Kidney (tissue), 14 donors: ENCODE data around the gene CPT1A. TPM values are rescaled to one million over a fixed set of nuclear protein-coding genes. Genes with fewer than 3 reads are reported as not detected.
A peak's percentile ranks its signal among the peaks of the same experiment; 100 is the strongest.

Source experiments
- DNase-seq, 5 donors: peaks; one replicate each; pipeline ENCODE4 v3.0.0-alpha.2; 2013 to 2020
- FAIRE-seq: peaks from 2 replicates; lab custom pipeline; 2012; peaks lifted over from hg19 to GRCh38; lab: Jason Lieb, UNC
- H3K27ac ChIP-seq, 2 donors: one replicate each; pipeline ENCODE4 v1.7.0; 2013; ENCODE audit warnings: low read depth in 2 of 2, low read length in 2 of 2, inconsistent platforms in 1 of 2
- H3K27me3 ChIP-seq: one replicate; pipeline ENCODE4 v1.7.1; 2013; ENCODE audit warnings: low read length, inconsistent platforms; ENCODE audit not compliant: control insufficient read depth, insufficient read depth
- H3K36me3 ChIP-seq, 3 donors: one replicate each; pipeline versions ENCODE4 v1.7.0 to v1.7.1; 2013; ENCODE audit warnings: low read length in 3 of 3, control low read depth in 1 of 3, inconsistent platforms in 1 of 3; ENCODE audit not compliant: insufficient read depth in 3 of 3, control insufficient read depth in 2 of 3
- H3K4me1 ChIP-seq, 3 donors: one replicate each; pipeline versions ENCODE4 v1.7.0 to v1.7.1; 2013; ENCODE audit warnings: low read length in 3 of 3, inconsistent platforms in 1 of 3, low read depth in 1 of 3; ENCODE audit not compliant: control insufficient read depth in 2 of 3, insufficient read depth in 2 of 3
- H3K4me3 ChIP-seq, 3 donors: one replicate each; pipeline versions ENCODE4 v1.7.0 to v1.8.1; 2013; ENCODE audit warnings: low read length in 3 of 3, control low read depth in 1 of 3, inconsistent platforms in 1 of 3
- H3K9ac ChIP-seq, 3 donors: one replicate each; pipeline versions ENCODE4 v1.7.0 to v1.7.1; 2013; ENCODE audit warnings: low read length in 3 of 3, control low read depth in 1 of 3, inconsistent platforms in 1 of 3
- H3K9me3 ChIP-seq, 3 donors: one replicate each; pipeline versions ENCODE4 v1.7.0 to v1.7.1; 2013; ENCODE audit warnings: low read length in 3 of 3, control low read depth in 1 of 3, inconsistent platforms in 1 of 3; ENCODE audit not compliant: control insufficient read depth in 2 of 3, insufficient read depth in 1 of 3
- CTCF ChIP-seq: IDR thresholded peaks from 3 replicates; pipeline ENCODE4 v1.5.1; 2012; ENCODE audit warnings: mild to moderate bottlenecking, moderate library complexity, borderline replicate concordance; ENCODE audit not compliant: insufficient read depth; ENCODE audit errors: extremely low read depth
- intact Hi-C: fragments of 100-400 bp; cut with DNase I; formaldehyde crosslinking; loops from one replicate; pipeline ENCODE4 v1.11.1; 2022
- polyA plus RNA-seq: library from polyadenylated mRNA; stranded (reverse); fragments of 350-450 nt; fragmentation: Illumina TruSeq; extraction: RNeasy Lipid Tissue Mini Kit (QIAGEN cat#74804); gene quantifications from one replicate; pipeline ENCODE4 v1.2.3, GENCODE V29; 2014; ENCODE audit warnings: low read depth, low replicate concordance; ENCODE audit not compliant: insufficient read depth
- total RNA-seq: library from RNA; stranded (reverse); fragmentation: NEBNext Ultra II Directional; extraction: Animal tissue kit (Norgen Biotek cat#: 25700); gene quantifications from one replicate; pipeline ENCODE4 v1.2.1, GENCODE V29; 2021
- donor health status: control.
- donor health status: control.
- donor health status: control.
- donor health status: control.
- donor health status: control.
- donor health status: DM: yes; HTN: yes; CAD: no.
- donor health status: Normal renal cell carcinoma (clear cell type).

Gene CPT1A
- total and polyA plus RNA-seq, 2 donors from 2014 or later, result 51.3 to 61.5 TPM

DNA sequence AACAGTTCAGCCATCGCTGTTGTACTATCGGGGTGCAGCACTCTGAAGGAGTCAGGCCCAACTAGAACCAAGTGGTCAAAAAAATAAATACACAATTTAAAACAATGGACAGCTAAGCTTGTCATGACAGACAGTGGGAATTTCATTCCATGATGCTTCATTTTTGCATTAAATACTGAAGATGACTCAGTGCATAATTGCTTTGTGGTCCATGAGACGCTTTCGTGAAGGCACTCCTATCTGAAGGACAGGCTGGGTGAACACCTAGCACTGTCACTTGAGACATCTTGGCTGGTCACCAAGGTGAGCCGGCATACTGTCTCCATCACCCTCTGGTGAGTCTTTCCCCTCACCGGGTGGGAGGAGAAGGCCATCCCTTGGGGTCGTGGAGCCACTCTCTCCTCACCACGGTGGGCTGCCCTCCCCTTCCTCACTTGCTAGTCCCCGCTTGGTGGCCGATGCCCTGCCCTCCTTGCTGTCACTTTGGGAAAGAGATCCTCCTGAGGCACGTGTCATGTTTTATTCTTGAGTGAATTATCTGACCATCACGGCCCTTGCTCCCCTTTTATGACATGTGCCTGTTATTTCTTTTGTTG lies 85.4 kb downstream of the CPT1A start:
- Histone ChIP-seq H3K27ac (no peak overlapping the region), H3K27me3 (no peaks in the 10 kb centered on the region), H3K4me3 (no peak overlapping the region), H3K9ac (no peak overlapping the region), H3K9me3 (no peaks in the 10 kb centered on the region), H3K4me1 (no peaks in the 10 kb centered on the region), H3K36me3 (peaks cover 3 to 40% (median 26%) of the 10 kb centered on the region in 3 donors)
- intact Hi-C loops, result no loop called here
- no peak for DNase-seq
- TF ChIP-seq CTCF, result no peak
- FAIRE-seq, result no peak

DNA sequence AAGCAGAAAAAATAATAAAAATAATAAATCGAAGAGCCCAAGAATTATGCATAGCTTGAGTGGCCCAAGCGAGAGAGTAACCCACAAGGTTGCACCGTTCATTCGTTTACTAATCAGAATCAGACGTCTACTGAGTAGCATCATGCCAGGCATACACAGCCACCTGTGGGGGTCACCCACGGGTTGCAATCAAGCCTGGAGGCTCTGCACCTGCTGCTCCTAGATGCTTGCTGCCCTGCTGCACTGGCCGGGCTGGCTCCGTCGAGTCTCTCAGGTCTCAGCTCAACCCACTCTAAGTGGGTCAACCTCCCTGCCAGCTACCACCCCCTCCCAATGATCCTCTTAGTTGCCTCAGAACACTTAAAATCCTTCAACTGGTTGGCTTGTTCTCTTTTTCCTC lies 88.4 kb downstream of the CPT1A start:
- Histone ChIP-seq H3K36me3 (peaks cover 3 to 30% (median 18%) of the 10 kb centered on the region in 3 donors), H3K9ac (no peak overlapping the region), H3K4me1 (peaks cover 0 to 6% (median 0%) of the 10 kb centered on the region in 3 donors), H3K27me3 (no peaks in the 10 kb centered on the region), H3K4me3 (no peak overlapping the region), H3K9me3 (no peaks in the 10 kb centered on the region), H3K27ac (no peak overlapping the region)
- intact Hi-C loops, result no loop called here
- TF ChIP-seq CTCF, result no peak
- peak in 1 of 5 donors; percentile 32 for DNase-seq
- FAIRE-seq, result no peak

- no peak for FAIRE-seq
Measured at GRCh38 chr11:68751331-68751856, 90.3 kb downstream of the CPT1A start, which contains the start of gene TESMIN. TSS of gene TESMIN (minus strand) at chr11:68751520. CDS start at chr11:68750660, 860 bp downstream.

More at GRCh38 chr11:68751331-68751856, 90.3 kb downstream of the CPT1A start, which contains the start of gene TESMIN:
- intact Hi-C loops, result no loop called here
- Histone ChIP-seq H3K4me3 (no peak within 1 kb of the TSS), H3K36me3 (peaks cover 0 to 13% (median 2%) of the 10 kb centered on the region in 3 donors), H3K9me3 (no peaks in the 10 kb centered on the region), H3K27ac (no peak within 1 kb of the TSS), H3K9ac (no peak within 1 kb of the TSS), H3K27me3 (no peaks in the 10 kb centered on the region), H3K4me1 (peaks cover 0 to 6% (median 0%) of the 10 kb centered on the region in 3 donors)
- no peak for TF ChIP-seq CTCF
- peak; percentile 89 to 97 (median 95) for DNase-seq
